GM12878 (cell line): ENCODE results near the gene PTPN12. TPM values are rescaled to one million over a fixed set of nuclear protein-coding genes. Genes with fewer than 3 reads are reported as not detected.

ENCODE experiments used
- ATAC-seq: fragments of 200-7000 bp; cut with Tn5 transposase; 3 replicates; pipeline ENCODE4 v1.9.1; 2020; ENCODE audit warnings: mild to moderate bottlenecking, moderate library complexity
- BruUV-seq: library from RNA; stranded (reverse); fragments of 400-500 nt; replicated peaks from 2 replicates; lab custom pipeline; 2021; lab: Mats Ljungman, UMichigan
- CTCF ChIA-PET: fragments of 300-600 bp; sonication (Branson Sonifier 250); formaldehyde crosslinking; extraction: SDS; loops from one replicate; lab custom pipeline; 2021; ENCODE audit warnings: inconsistent platforms; lab: Yijun Ruan, JAX
- POLR2A ChIA-PET: fragments of 350-600 bp; formaldehyde crosslinking; extraction: SDS; loops from one replicate; lab custom pipeline; 2021; ENCODE audit warnings: inconsistent platforms; lab: Charles Lee
- RAD21 ChIA-PET: fragments of 300-600 bp; sonication (Branson Sonifier 250); formaldehyde crosslinking; loops from one replicate; lab custom pipeline; 2023; ENCODE audit warnings: antibody characterized with exemption; ENCODE audit not compliant: unreplicated experiment; lab: Charles Lee
- SMC1A ChIA-PET: fragments of 300-600 bp; sonication (Branson Sonifier 250); formaldehyde crosslinking; loops from one replicate; lab custom pipeline; 2023; ENCODE audit not compliant: unreplicated experiment, uncharacterized antibody; lab: Charles Lee
- DNase-seq: peaks from one replicate; pipeline ENCODE4 v3.0.0-alpha.2; 2011; ENCODE audit warnings: low read depth, low spot score
- FAIRE-seq: peaks from 3 replicates; lab custom pipeline; 2011; peaks lifted over from hg19 to GRCh38; lab: Jason Lieb, UNC
- H2AFZ ChIP-seq: 2 replicates; pipeline ENCODE4 v1.6.0; 2011; ENCODE audit warnings: low read depth, low read length, control low read depth; ENCODE audit not compliant: control insufficient read depth
- H3K27ac ChIP-seq: 2 replicates; pipeline ENCODE4 v1.5.1; 2011; ENCODE audit warnings: control low read depth; ENCODE audit not compliant: control insufficient read depth, insufficient read depth
- H3K27me3 ChIP-seq, 2 experiments: replicated peaks in 1 of 2; 2 replicates each; pipeline versions ENCODE4 v1.6.0 to v1.6.1; 2011; ENCODE audit warnings: low read length in 1 of 2; ENCODE audit not compliant: control insufficient read depth in 2 of 2, insufficient read depth in 2 of 2
- H3K36me3 ChIP-seq, 2 experiments: 2 replicates each; pipeline ENCODE4 v1.5.1; 2011; ENCODE audit warnings: low read length in 1 of 2; ENCODE audit not compliant: control insufficient read depth in 2 of 2, insufficient read depth in 2 of 2
- H3K4me1 ChIP-seq: 2 replicates; pipeline ENCODE4 v1.6.1; 2011; ENCODE audit warnings: mild to moderate bottlenecking, low read length, moderate library complexity, mixed read lengths; ENCODE audit not compliant: control insufficient read depth, insufficient read depth
- H3K4me2 ChIP-seq: 2 replicates; pipeline ENCODE4 v1.6.0; 2011; ENCODE audit warnings: control low read depth; ENCODE audit not compliant: control insufficient read depth, insufficient read depth
- H3K4me3 ChIP-seq: fragments of 200-600 bp; sonication (generic); 2 replicates; pipeline ENCODE4 v1.5.1; 2016
- H3K79me2 ChIP-seq: 2 replicates; pipeline ENCODE4 v1.6.0; 2011; ENCODE audit warnings: low read length; ENCODE audit not compliant: control insufficient read depth, insufficient read depth
- H3K9ac ChIP-seq: 2 replicates; pipeline ENCODE4 v1.8.0; 2011; ENCODE audit warnings: low read length, control low read depth, mixed read lengths; ENCODE audit not compliant: control insufficient read depth, insufficient read depth
- H3K9me3 ChIP-seq: replicated peaks from 3 replicates; pipeline ENCODE4 v1.5.1; 2011; ENCODE audit warnings: mild to moderate bottlenecking, low read length; ENCODE audit not compliant: control insufficient read depth, insufficient read depth
- H4K20me1 ChIP-seq: 2 replicates; pipeline ENCODE4 v1.6.0; 2011; ENCODE audit not compliant: control insufficient read depth, insufficient read depth
- CHD4 ChIP-seq: fragments of 200-600 bp; sonication (generic); IDR thresholded peaks from 2 replicates; pipeline ENCODE4 v1.6.1; 2016; ENCODE audit warnings: mild to moderate bottlenecking
- EED ChIP-seq: sonication (generic); IDR thresholded peaks from 2 replicates; pipeline ENCODE4 v1.6.1; 2016; ENCODE audit warnings: antibody characterized with exemption, low read depth
- EGR1 ChIP-seq, 2 experiments: IDR thresholded peaks; 1 replicate in 1 of 2; 2 replicates in 1 of 2; pipeline ENCODE4 v1.6.1; 2011 to 2012; ENCODE audit warnings: low read depth in 2 of 2, low read length in 2 of 2, borderline replicate concordance in 1 of 2, mild to moderate bottlenecking in 1 of 2, moderate library complexity in 1 of 2
- IKZF1 ChIP-seq: fragments of 450-650 bp; conservative IDR thresholded peaks from 2 replicates; pipeline ENCODE4 v1.6.1; 2017; ENCODE audit warnings: antibody characterized with exemption, mild to moderate bottlenecking
- NFIC ChIP-seq: IDR thresholded peaks from 2 replicates; pipeline ENCODE4 v1.6.1; 2012; ENCODE audit warnings: low read depth, mild to moderate bottlenecking, inconsistent platforms, low read length, moderate library complexity
- NR2F1 ChIP-seq: fragments of 450-650 bp; conservative IDR thresholded peaks from 2 replicates; pipeline ENCODE4 v1.6.1; 2017; ENCODE audit warnings: mild to moderate bottlenecking
- POLR2A ChIP-seq: IDR thresholded peaks from 2 replicates; pipeline ENCODE4 v1.6.1; 2011; ENCODE audit warnings: low read depth, mild to moderate bottlenecking, low read length
- POLR2AphosphoS5 ChIP-seq: IDR thresholded peaks from 2 replicates; pipeline ENCODE4 v1.6.1; 2011; ENCODE audit warnings: mild to moderate bottlenecking, low read length, inconsistent platforms
- RCOR1 ChIP-seq: conservative IDR thresholded peaks from 2 replicates; pipeline ENCODE4 v1.6.1; 2012; ENCODE audit warnings: low read depth, low read length, improper control_type of control experiment
- RFX5 ChIP-seq: IDR thresholded peaks from 2 replicates; pipeline ENCODE4 v1.6.1; 2011; ENCODE audit warnings: low read depth, low read length, improper control_type of control experiment
- SMC3 ChIP-seq: IDR thresholded peaks from 2 replicates; pipeline ENCODE4 v1.6.1; 2011; ENCODE audit warnings: low read length, improper control_type of control experiment, borderline replicate concordance
- SUZ12 ChIP-seq: fragments of 200-600 bp; sonication (generic); IDR thresholded peaks from one replicate; pipeline ENCODE4 v1.6.1; 2018; ENCODE audit warnings: antibody characterized with exemption, mild to moderate bottlenecking; ENCODE audit not compliant: unreplicated experiment
- TARDBP ChIP-seq: IDR thresholded peaks from 2 replicates; pipeline ENCODE4 v1.6.1; 2016; ENCODE audit warnings: borderline replicate concordance
- TCF3 ChIP-seq: IDR thresholded peaks from 2 replicates; pipeline ENCODE4 v1.6.1; 2012; ENCODE audit warnings: low read depth, mild to moderate bottlenecking, low read length, borderline replicate concordance; ENCODE audit not compliant: insufficient read depth
- TCF7 ChIP-seq: IDR thresholded peaks from 2 replicates; pipeline ENCODE4 v1.6.1; 2014; ENCODE audit warnings: antibody characterized with exemption, borderline replicate concordance
- ZNF384 ChIP-seq: IDR thresholded peaks from 2 replicates; pipeline ENCODE4 v1.6.1; 2012; ENCODE audit warnings: low read depth, mild to moderate bottlenecking, low read length, improper control_type of control experiment, borderline replicate concordance
- WGBS: methylation state at CpG from one replicate; pipeline ENCODE4 v1.1.6; 2016; ENCODE audit warnings: low lambda C conversion rate; ENCODE audit not compliant: insufficient replicate concordance, insufficient coverage; ENCODE audit errors: missing lambda C conversion rate; 5-methylcytosine and 5-hydroxymethylcytosine counted together
- in situ Hi-C: fragments of 300-500 bp; cut with MboI; formaldehyde crosslinking; loops from 9 replicates; pipeline ENCODE4 v1.14.3; 2018; ENCODE audit warnings: mixed read lengths
- intact Hi-C: fragments of 100-400 bp; cut with micrococcal nuclease; formaldehyde crosslinking; loops from one replicate; pipeline ENCODE4 v1.14.2; 2022; ENCODE audit not compliant: unreplicated experiment
- polyA plus RNA-seq, 11 experiments: library from polyadenylated mRNA; depleted of rRNA in 4 of 11; unstranded in 6 of 11; stranded (reverse) in 5 of 11; fragments of >200 nt; fragmentation: Nextera tagmentation in 4 of 11; fragmentation: Illumina TruSeq in 1 of 11; extraction: Ambion mirVana in 4 of 11; extraction: Trizol in 1 of 11; gene quantifications; 1 replicate in 1 of 11; 2 replicates in 10 of 11; pipeline versions ENCODE4 v1.2.1 to v1.2.3, GENCODE V29; 2011 to 2016; ENCODE audit warnings: inconsistent platforms in 2 of 11, missing spikeins in 2 of 11, low read depth in 1 of 11
- total RNA-seq, 4 experiments: library from RNA; depleted of rRNA in 3 of 4; stranded (reverse); fragments of >200 nt in 3 of 4; fragmentation: Illumina TruSeq in 1 of 4; extraction: Trizol in 1 of 4; gene quantifications; 2 replicates each; pipeline versions ENCODE4 v1.2.1 to v1.2.3, GENCODE V29; 2013 to 2021

PTPN12 gene
- total and polyA plus RNA-seq, 10 of the 15 experiments (the other 5 are each of a cell fraction or from before 2014, with no cell fraction given), result 6.6 to 52.9 (median 17.4) TPM

GRCh38 chr7:77497079-77497478 is 40.0 kb upstream of the PTPN12 start:
- peaks cover 4% of the 10 kb centered on the region; the same call in 2 of the 3 replicates for H3K9me3 ChIP-seq
- no peak overlapping the region for H3K9ac ChIP-seq
- CTCF ChIA-PET, result no interaction called here
- no peaks in the 10 kb centered on the region for H3K4me1 ChIP-seq
- no peaks in the 10 kb centered on the region for H3K27me3 ChIP-seq
- ATAC-seq, result no peak
- SMC1A ChIA-PET, result interaction anchor here (0.7 to 1.0 kb wide), 2 partner anchors 17 to 26 kb away, joined by 3 read pairs; no protein-coding TSS in a partner anchor
- no peak for DNase-seq
- no peak overlapping the region for H3K4me3 ChIP-seq
- no peaks in the 10 kb centered on the region for H4K20me1 ChIP-seq
- H3K36me3 ChIP-seq, result no peaks in the 10 kb centered on the region
- no peak for FAIRE-seq
- POLR2A ChIA-PET, result interaction anchor here (0.7 kb wide), 1 partner anchor 154 kb away, joined by 4 read pairs; no protein-coding TSS in a partner anchor
- H3K27ac ChIP-seq, result no peak overlapping the region
- RAD21 ChIA-PET, result no interaction called here
- no peaks in the 10 kb centered on the region for H3K79me2 ChIP-seq
- no peak overlapping the region for H2AFZ ChIP-seq
- intact Hi-C loops, result no loop called here
- TF ChIP-seq TARDBP (no peak), TCF7 (no peak), NFIC (no peak), ZNF384 (no peak), EGR1 (IDR thresholded peaks at IDR 0.05; ENCODE audit: borderline replicate concordance in 1 of 2, low read depth in 2 of 2, low read length in 2 of 2) (no peak), IKZF1 (no peak), TCF3 (no peak), CHD4 (no peak), SUZ12 (no peak), POLR2A (no peak), NR2F1 (no peak), SMC3 (no peak), RCOR1 (no peak), RFX5 (no peak), EED (no peak), POLR2AphosphoS5 (no peak)
- no TSS peak for BruUV-seq
- WGBS, result 83% methylated on average over 5 of the region's 5 CpGs
- no peak overlapping the region for H3K4me2 ChIP-seq
- in situ Hi-C loops, result no loop called here
